NT2/D1 (cell line): Measurements from ENCODE around the gene DPH3.

ENCODE experiments used
- SUZ12 ChIP-seq: IDR thresholded peaks from 2 replicates; pipeline ENCODE4 v1.6.1; 2011; ENCODE audit not compliant: insufficient read length, insufficient read depth; ENCODE audit errors: extremely low read depth
- YY1 ChIP-seq: IDR thresholded peaks from 2 replicates; pipeline ENCODE4 v1.6.1; 2011; ENCODE audit not compliant: insufficient read length, insufficient read depth
- ZNF274 ChIP-seq: IDR thresholded peaks from 2 replicates; pipeline ENCODE4 v1.6.1; 2011; ENCODE audit warnings: mild to moderate bottlenecking, low read depth, low read length

- TF ChIP-seq YY1 (no peak), ZNF274 (no peak), SUZ12 (no peak)
Observed at GRCh38 chr3:16224325-16224724, 40.4 kb downstream of the DPH3 start.
